Brain microvascular endothelial cell (primary cell): ENCODE data around the gene MICB.
"Not testable (repeated sequence)": the region's sequence is repeated elsewhere in the genome, so short reads cannot be mapped to it uniquely, and the experiment has no call there.

ENCODE experiments used
- DNase-seq: peaks from one replicate; pipeline ENCODE4 v3.0.0-alpha.2; 2020
- H3K27ac ChIP-seq: fragments of 250-450 bp; sonication (Bioruptor Pico); 2 replicates; pipeline ENCODE4 v1.5.1; 2020; ENCODE audit warnings: mild to moderate bottlenecking, moderate library complexity
- H3K27me3 ChIP-seq: fragments of 250-450 bp; sonication (Bioruptor Pico); replicated peaks from 2 replicates; pipeline ENCODE4 v1.5.1; 2020; ENCODE audit warnings: mild to moderate bottlenecking
- H3K36me3 ChIP-seq: fragments of 250-450 bp; sonication (Bioruptor Pico); replicated peaks from 2 replicates; pipeline ENCODE4 v1.5.1; 2020; ENCODE audit warnings: mild to moderate bottlenecking
- H3K4me3 ChIP-seq: 2 replicates; pipeline ENCODE4 v1.5.1; 2011; ENCODE audit warnings: low read depth, mild to moderate bottlenecking, control low read depth, low read length, moderate library complexity
- in situ Hi-C: cut with HindIII; loops from 2 replicates; pipeline ENCODE4 v1.10.0; 2017; ENCODE audit warnings: low sequenced_read_pairs, low pct_ligation_motif_present
- TF ChIP-seq, protein P1 (sequence below): IDR thresholded peaks from 2 replicates; pipeline ENCODE4 v1.5.1; 2011; ENCODE audit warnings: low read depth, mild to moderate bottlenecking, moderate library complexity, low read length, control low read depth, inconsistent platforms; ENCODE audit errors: missing control alignments

Gene MICB

DNA sequence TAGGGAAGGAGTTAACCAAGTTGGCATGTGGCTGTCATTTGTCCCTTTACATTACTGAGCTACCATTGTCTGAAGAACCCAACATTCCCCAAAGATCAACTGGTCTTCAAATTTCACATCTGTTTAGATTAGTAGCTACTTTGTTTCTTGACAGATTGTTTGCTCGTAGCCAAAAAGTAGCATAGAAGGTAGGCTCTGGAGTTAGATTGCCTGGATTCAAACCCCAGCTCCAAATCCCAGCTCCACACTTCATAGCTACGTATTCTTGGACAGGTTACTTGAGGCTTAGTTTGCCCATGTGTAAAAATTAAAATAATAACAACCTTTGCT, 50.6 kb downstream of the MICB start:
- no peak overlapping the region for H3K4me3 ChIP-seq
- in situ Hi-C loops = no loop called here
- no peak overlapping the region for H3K27ac ChIP-seq
- TF ChIP-seq, protein P1, sequence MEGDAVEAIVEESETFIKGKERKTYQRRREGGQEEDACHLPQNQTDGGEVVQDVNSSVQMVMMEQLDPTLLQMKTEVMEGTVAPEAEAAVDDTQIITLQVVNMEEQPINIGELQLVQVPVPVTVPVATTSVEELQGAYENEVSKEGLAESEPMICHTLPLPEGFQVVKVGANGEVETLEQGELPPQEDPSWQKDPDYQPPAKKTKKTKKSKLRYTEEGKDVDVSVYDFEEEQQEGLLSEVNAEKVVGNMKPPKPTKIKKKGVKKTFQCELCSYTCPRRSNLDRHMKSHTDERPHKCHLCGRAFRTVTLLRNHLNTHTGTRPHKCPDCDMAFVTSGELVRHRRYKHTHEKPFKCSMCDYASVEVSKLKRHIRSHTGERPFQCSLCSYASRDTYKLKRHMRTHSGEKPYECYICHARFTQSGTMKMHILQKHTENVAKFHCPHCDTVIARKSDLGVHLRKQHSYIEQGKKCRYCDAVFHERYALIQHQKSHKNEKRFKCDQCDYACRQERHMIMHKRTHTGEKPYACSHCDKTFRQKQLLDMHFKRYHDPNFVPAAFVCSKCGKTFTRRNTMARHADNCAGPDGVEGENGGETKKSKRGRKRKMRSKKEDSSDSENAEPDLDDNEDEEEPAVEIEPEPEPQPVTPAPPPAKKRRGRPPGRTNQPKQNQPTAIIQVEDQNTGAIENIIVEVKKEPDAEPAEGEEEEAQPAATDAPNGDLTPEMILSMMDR = no peak
- DNase-seq = no peak
- no peaks in the 10 kb centered on the region for H3K27me3 ChIP-seq
- peaks cover 15% of the 10 kb centered on the region for H3K36me3 ChIP-seq

DNA sequence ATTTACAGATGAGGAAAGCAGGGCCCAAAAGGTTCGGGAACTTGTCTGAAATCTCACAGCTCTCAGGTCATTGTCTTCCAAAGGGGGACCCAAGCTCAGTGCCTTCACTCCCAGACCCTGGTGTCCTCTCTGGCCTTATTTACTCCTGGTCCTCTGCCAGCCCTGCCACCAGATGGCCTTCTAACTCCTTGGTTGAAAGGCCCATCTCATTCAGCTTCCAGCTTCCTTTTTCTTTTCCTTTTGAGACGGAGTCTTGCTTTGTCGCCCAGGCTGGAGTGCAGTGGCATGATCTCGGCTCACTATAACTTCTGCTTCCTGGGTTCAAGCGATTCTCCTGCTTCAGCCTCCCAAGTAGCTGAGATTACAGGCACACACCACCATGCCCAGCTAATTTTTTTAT, 53.4 kb downstream of the MICB start:
- H3K27me3 ChIP-seq, in situ Hi-C loops, H3K27ac ChIP-seq, H3K4me3 ChIP-seq: not testable (repeated sequence)
- DNase-seq = peak; percentile 54
- TF ChIP-seq, protein P1 = peak; percentile 72
- peaks cover 18% of the 10 kb centered on the region for H3K36me3 ChIP-seq

DNA sequence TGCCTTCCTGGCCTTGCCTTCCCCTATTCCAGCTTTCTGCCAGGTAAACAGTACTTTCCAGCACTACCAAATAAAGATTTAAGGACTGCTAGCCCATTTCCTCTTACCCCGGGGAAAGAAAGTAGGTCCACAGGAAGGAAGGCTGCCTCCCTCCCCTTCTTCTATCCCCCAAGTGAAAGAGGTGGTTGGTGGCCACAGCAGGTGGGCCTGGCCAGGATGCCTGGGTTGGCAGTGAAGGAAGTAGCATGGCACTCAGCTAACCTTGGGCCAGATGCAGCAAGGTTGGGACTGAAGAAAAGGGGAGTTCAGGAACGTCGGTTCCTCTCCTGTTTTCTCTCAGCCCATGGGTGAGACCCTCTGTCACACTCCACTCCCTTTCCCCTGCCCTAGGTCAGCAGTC, 58.4 kb downstream of the MICB start:
- peaks cover 22% of the 10 kb centered on the region for H3K36me3 ChIP-seq
- H3K27me3 ChIP-seq = no peaks in the 10 kb centered on the region
- TF ChIP-seq, protein P1 = no peak
- in situ Hi-C loops = no loop called here
- no peak for DNase-seq
- no peak overlapping the region for H3K4me3 ChIP-seq
- no peak overlapping the region for H3K27ac ChIP-seq

DNA sequence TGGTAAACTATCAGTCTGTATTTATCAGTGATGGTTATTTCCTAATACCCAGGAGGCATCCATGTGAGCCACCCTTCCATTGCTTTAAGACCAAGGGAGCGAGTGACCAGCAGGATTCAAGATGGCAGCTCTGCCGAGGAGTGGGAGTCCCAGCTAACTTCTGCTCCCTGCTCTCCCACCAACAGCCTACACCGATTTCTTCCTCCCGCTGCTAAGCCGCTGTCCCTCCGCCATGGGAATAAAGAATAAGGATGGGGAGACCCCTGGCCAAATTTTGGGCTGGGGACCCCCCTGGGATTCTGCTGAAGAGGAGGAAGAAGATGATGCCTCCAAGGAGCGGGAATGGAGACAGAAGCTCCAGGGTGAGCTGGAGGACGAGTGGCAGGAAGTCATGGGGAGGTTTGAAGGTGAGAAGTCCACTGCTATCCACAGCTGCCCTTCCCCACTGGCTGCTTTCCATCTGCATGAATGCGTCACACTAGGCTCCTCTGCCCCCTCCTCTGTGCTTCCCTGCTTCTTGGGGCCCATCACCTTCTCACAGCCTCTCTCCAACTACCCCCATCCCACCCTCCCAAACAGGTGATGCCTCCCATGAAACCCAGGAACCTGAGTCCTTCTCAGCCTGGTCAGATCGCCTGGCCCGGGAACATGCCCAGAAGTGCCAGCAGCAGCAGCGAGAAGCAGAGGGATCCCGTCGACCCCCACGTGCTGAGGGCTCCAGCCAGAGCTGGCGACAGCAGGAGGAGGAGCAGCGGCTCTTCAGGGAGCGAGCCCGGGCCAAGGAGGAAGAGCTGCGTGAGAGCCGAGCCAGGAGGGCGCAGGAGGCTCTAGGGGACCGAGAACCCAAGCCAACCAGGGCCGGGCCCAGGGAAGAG, 59.7 kb downstream of the MICB start:
- H3K36me3 ChIP-seq = peaks cover 20% of the 10 kb centered on the region
- no peak overlapping the region for H3K27ac ChIP-seq
- in situ Hi-C loops = no loop called here
- no peaks in the 10 kb centered on the region for H3K27me3 ChIP-seq
- TF ChIP-seq, protein P1 = no peak
- no peak overlapping the region for H3K4me3 ChIP-seq
- no peak for DNase-seq

DNA sequence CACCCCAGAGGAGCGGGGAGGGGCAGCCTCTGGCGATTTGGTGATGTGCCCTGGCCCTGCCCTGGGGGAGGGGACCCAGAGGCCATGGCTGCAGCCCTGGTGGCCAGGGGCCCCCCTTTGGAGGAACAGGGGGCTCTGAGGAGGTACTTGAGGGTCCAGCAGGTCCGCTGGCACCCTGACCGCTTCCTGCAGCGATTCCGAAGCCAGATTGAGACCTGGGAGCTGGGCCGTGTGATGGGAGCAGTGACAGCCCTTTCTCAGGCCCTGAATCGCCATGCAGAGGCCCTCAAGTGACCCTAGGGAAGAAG, 60.3 kb downstream of the MICB start:
- in situ Hi-C loops = no loop called here
- DNase-seq = no peak
- H3K36me3 ChIP-seq = peaks cover 18% of the 10 kb centered on the region
- H3K4me3 ChIP-seq = no peak overlapping the region
- no peaks in the 10 kb centered on the region for H3K27me3 ChIP-seq
- TF ChIP-seq, protein P1 = no peak
- H3K27ac ChIP-seq = no peak overlapping the region
